ENCODE results near the gene ATP8B1.

GRCh38 chr18:57696271-57696670, 106.8 kb downstream of the ATP8B1 start:
- TF ChIP-seq, protein P1, sequence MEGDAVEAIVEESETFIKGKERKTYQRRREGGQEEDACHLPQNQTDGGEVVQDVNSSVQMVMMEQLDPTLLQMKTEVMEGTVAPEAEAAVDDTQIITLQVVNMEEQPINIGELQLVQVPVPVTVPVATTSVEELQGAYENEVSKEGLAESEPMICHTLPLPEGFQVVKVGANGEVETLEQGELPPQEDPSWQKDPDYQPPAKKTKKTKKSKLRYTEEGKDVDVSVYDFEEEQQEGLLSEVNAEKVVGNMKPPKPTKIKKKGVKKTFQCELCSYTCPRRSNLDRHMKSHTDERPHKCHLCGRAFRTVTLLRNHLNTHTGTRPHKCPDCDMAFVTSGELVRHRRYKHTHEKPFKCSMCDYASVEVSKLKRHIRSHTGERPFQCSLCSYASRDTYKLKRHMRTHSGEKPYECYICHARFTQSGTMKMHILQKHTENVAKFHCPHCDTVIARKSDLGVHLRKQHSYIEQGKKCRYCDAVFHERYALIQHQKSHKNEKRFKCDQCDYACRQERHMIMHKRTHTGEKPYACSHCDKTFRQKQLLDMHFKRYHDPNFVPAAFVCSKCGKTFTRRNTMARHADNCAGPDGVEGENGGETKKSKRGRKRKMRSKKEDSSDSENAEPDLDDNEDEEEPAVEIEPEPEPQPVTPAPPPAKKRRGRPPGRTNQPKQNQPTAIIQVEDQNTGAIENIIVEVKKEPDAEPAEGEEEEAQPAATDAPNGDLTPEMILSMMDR (conservative IDR thresholded peaks at IDR 0.05 in 1 of 2, IDR thresholded peaks at IDR 0.05 in 1 of 2; ENCODE audit: extremely low read depth in 1 of 2, insufficient read depth in 1 of 2, low read depth in 1 of 2, low read length in 2 of 2): no peak
- TF ChIP-seq EZH2 (IDR thresholded peaks at IDR 0.05; ENCODE audit: borderline replicate concordance, low read length): no peak
